ENCODE results near the gene CACNA2D4. TPM values are rescaled to one million over a fixed set of nuclear protein-coding genes. Genes with fewer than 3 reads are reported as not detected.
"Not testable (repeated sequence)": the region's sequence is repeated elsewhere in the genome, so short reads cannot be mapped to it uniquely, and the experiment has no call there.

Gene CACNA2D4
- total RNA-seq, 1 donor: 0.72 TPM

- no peak overlapping the region for H3K4me2 ChIP-seq (ENCODE audit: insufficient read depth, low read length)
- H2AFZ ChIP-seq (ENCODE audit: low read length): no peak overlapping the region
- H3K36me3 ChIP-seq (ENCODE audit: insufficient read depth, low read length): no peaks in the 10 kb centered on the region
- H3K79me2 ChIP-seq (ENCODE audit: insufficient read depth, low read length): no peaks in the 10 kb centered on the region
- peaks cover 73% of the 10 kb centered on the region for H3K27me3 ChIP-seq (ENCODE audit: insufficient read depth, low read length)
- H4K20me1 ChIP-seq (ENCODE audit: insufficient read depth, low read length): no peaks in the 10 kb centered on the region
- no peaks in the 10 kb centered on the region for H3K4me1 ChIP-seq (ENCODE audit: insufficient read depth, low read length)
- DNase-seq (ENCODE audit: insufficient read length, low spot score, missing footprints): no peak
- H3K4me3 ChIP-seq (ENCODE audit: insufficient read depth, low read length): no peak overlapping the region
- H3K27ac ChIP-seq (ENCODE audit: low read depth, low read length): no peak overlapping the region
- no peak for TF ChIP-seq CTCF (IDR thresholded peaks at IDR 0.05; ENCODE audit: extremely low read depth, low read depth, low read length)
- H3K9me3 ChIP-seq (ENCODE audit: low read depth, low read length): no peaks in the 10 kb centered on the region
Observed at GRCh38 chr12:1819571-1819970, 98.9 kb downstream of the CACNA2D4 start.

GRCh38 chr12:1819050-1819449, 99.4 kb downstream of the CACNA2D4 start:
- no peak for DNase-seq (ENCODE audit: insufficient read length, low spot score, missing footprints)
- Histone ChIP-seq H3K4me2 (ENCODE audit: insufficient read depth, low read length) (no peak overlapping the region), H3K4me1 (ENCODE audit: insufficient read depth, low read length) (no peaks in the 10 kb centered on the region), H3K27me3 (ENCODE audit: insufficient read depth, low read length) (peaks cover 78% of the 10 kb centered on the region), H4K20me1 (ENCODE audit: insufficient read depth, low read length) (no peaks in the 10 kb centered on the region), H3K36me3 (ENCODE audit: insufficient read depth, low read length) (no peaks in the 10 kb centered on the region), H3K9me3 (ENCODE audit: low read depth, low read length) (no peaks in the 10 kb centered on the region), H3K79me2 (ENCODE audit: insufficient read depth, low read length) (no peaks in the 10 kb centered on the region), H3K27ac (ENCODE audit: low read depth, low read length) (no peak overlapping the region), H3K4me3 (ENCODE audit: insufficient read depth, low read length) (no peak overlapping the region), H2AFZ (ENCODE audit: low read length) (no peak overlapping the region)
- no peak for TF ChIP-seq CTCF (IDR thresholded peaks at IDR 0.05; ENCODE audit: extremely low read depth, low read depth, low read length)

- peaks cover 73% of the 10 kb centered on the region for H3K27me3 ChIP-seq (ENCODE audit: insufficient read depth, low read length)
- H3K36me3 ChIP-seq (ENCODE audit: insufficient read depth, low read length); H3K4me1 ChIP-seq (ENCODE audit: insufficient read depth, low read length); DNase-seq (ENCODE audit: insufficient read length, low spot score, missing footprints); H4K20me1 ChIP-seq (ENCODE audit: insufficient read depth, low read length); H3K4me2 ChIP-seq (ENCODE audit: insufficient read depth, low read length); H2AFZ ChIP-seq (ENCODE audit: low read length); H3K27ac ChIP-seq (ENCODE audit: low read depth, low read length); H3K79me2 ChIP-seq (ENCODE audit: insufficient read depth, low read length); H3K4me3 ChIP-seq (ENCODE audit: insufficient read depth, low read length); H3K9me3 ChIP-seq (ENCODE audit: low read depth, low read length): not testable (repeated sequence)
Observed at GRCh38 chr12:1817928-1818327, 100.5 kb downstream of the CACNA2D4 start.

GRCh38 chr12:1816730-1817348, 101.6 kb downstream of the CACNA2D4 start:
- H3K27me3 ChIP-seq (ENCODE audit: insufficient read depth, low read length): peaks cover 62% of the 10 kb centered on the region
- no peak overlapping the region for H3K4me2 ChIP-seq (ENCODE audit: insufficient read depth, low read length)

More at GRCh38 chr12:1816730-1817348, 101.6 kb downstream of the CACNA2D4 start:
- H3K36me3 ChIP-seq (ENCODE audit: insufficient read depth, low read length): no peaks in the 10 kb centered on the region
- H3K79me2 ChIP-seq (ENCODE audit: insufficient read depth, low read length): no peaks in the 10 kb centered on the region
- no peak overlapping the region for H3K4me3 ChIP-seq (ENCODE audit: insufficient read depth, low read length)
- no peaks in the 10 kb centered on the region for H3K4me1 ChIP-seq (ENCODE audit: insufficient read depth, low read length)
- no peak for TF ChIP-seq CTCF (IDR thresholded peaks at IDR 0.05; ENCODE audit: extremely low read depth, low read depth, low read length)
- no peaks in the 10 kb centered on the region for H4K20me1 ChIP-seq (ENCODE audit: insufficient read depth, low read length)
- no peak overlapping the region for H2AFZ ChIP-seq (ENCODE audit: low read length)
- no peaks in the 10 kb centered on the region for H3K9me3 ChIP-seq (ENCODE audit: low read depth, low read length)
- no peak overlapping the region for H3K27ac ChIP-seq (ENCODE audit: low read depth, low read length)
- DNase-seq (ENCODE audit: insufficient read length, low spot score, missing footprints): no peak
